UCSD-AML1 (cell line): ENCODE measurements around the gene HNRNPF.
"Not testable (repeated sequence)": the region's sequence is repeated elsewhere in the genome, so short reads cannot be mapped to it uniquely, and the experiment has no call there.

Experiments
- DNase-seq: peaks from one replicate; lab custom pipeline; 2025; ENCODE audit not compliant: unreplicated experiment; lab: John Stamatoyannopoulos, UW

The HNRNPF gene

GRCh38 chr10:43350686-43351085 is 58.3 kb downstream of the HNRNPF start:
- DNase-seq, result no peak

DNA sequence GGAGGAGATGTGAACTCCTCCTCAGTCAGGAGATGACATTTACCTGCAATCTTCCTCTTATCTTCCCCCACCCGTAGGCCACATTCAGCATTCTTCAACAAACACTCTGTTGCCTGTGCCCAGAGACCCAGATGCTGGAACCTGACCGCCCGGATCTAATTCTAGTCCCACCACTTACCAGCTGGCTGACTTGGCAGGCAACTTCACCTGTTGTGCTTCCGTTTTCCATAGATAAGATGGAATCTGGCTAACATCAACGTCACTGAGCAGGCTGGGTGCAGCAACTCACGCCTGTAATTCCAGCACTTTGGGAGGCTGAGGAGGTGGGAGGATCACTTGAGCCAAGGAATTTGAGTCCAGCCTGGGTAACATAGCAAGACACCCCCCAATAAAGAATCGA is 58.8 kb downstream of the HNRNPF start:
- DNase-seq, result no peak

GRCh38 chr10:43348511-43349312 is 60.3 kb downstream of the HNRNPF start:
- peak; percentile 82 for DNase-seq

- DNase-seq, result no peak
Measured at GRCh38 chr10:43347997-43348396, 61.0 kb downstream of the HNRNPF start.

DNA sequence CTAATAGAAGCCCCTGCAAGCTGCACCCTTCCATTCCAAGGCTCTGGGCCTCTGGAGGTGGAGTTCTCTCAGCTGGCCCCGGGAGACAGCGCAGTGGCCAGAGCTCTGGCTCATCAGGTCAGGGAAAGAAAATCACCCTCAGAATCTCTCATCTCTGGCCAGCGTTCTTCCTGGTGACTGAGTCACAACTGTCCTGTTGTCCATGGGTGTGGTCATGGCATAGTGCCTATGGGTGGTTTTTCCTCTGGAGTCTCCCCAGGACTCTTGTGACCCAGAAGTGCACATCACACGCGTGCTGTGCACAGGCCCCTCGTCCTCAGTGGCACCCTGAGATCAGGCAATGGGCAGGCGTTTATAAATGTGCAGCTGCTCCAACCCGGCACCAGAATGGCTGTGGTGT is 64.9 kb downstream of the HNRNPF start:
- no peak for DNase-seq

DNA sequence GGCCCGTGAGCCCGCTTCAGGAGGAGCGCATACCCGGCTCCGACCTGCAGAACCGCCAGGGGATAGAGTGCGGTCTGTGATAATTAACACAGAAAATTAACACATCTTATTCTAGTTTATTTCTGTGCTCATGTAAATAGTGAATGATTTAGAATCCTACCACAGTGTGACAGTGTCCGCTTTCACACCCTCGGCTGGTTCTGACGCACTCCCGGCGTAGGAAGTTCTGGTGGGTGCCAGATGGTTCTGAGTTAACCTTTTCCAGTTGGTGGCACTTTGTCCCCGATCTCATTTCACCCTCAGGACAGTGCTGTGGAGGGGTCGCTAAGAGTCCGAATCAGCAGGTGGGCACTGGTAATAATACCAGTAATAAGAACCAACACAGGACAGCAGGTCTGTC is 65.9 kb downstream of the HNRNPF start:
- DNase-seq, result no peak

DNA sequence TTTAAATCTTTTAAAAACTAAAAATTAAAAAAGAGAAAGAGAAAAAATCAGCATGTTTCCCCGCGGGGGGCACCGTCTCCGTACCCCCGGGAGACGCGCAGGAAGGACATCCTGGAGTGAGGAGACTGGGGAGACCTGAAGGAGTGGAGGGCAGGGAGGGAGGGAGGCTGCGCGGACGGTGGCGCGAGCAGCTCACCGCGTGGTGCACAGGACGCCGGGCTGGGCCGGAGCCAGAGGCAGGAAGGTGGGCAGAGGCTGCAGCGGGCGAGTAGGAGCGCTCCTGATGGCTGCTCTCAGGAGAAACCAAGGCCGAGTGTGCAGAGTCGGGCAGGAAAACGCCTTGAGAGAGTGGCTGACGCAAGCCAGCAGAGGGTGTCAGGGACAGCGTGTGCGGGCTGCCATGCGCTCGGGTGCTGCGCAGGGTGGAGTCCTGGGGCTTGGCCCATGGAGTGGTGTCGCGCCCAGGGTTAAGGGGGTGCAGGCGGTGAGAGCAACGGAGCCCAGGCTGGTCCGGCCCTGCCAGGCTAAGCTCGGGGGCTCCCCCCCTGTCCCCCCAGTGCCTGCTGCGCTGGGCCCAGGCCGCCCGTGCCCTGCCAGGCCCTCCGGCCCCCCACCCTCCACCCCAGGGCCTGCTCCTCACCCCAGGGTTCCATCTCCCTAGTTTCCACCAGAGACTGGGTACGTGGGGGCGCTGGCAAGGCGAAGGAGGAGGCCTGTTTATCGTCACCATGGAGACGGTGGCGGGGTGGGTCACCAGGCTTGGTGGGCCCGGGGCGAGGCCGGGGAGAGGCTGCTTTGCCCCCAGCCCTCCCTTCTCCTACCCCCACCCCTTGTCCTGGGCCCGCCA is 66.5 kb downstream of the HNRNPF start:
- DNase-seq, result no peak

DNA sequence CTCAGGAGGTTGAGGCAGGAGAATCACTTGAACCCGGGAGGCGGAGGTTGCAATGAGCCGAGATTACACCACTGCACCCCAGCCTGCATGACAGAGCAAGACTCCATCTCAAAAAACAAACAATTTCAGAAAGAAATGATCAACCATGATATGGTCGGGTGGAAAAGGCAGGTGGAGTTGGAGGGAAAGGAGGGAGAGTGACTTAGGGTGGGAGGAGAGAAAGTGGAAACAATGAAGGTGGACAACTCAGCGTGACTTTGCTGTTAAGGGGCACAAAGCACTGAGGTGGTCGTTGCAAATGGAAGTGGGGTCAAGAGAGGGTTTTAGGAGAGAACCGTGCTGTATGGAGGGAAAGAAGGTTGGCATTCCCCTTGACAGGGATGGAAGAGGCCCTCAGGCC is 67.5 kb downstream of the HNRNPF start:
- no peak for DNase-seq

DNA sequence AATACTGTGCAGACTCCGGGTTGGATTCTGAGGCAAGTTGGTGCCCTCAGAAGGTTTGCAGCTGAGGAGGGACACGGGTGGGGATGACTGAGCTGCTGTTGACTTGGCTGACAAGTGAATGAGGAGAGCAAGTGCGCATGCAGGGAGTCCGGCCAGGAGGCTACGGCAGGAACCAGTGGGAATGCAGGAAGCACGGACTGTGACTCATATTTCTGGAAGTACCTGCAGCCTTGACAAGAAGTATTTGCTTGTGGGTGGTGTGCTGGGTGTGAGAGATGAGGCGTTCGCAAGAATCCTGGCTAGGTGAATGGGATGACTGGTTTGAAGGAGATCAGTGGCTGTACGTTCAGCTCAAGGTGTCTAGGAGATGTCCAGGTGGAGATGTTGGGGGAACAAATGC is 68.4 kb downstream of the HNRNPF start:
- DNase-seq, result no peak

DNA sequence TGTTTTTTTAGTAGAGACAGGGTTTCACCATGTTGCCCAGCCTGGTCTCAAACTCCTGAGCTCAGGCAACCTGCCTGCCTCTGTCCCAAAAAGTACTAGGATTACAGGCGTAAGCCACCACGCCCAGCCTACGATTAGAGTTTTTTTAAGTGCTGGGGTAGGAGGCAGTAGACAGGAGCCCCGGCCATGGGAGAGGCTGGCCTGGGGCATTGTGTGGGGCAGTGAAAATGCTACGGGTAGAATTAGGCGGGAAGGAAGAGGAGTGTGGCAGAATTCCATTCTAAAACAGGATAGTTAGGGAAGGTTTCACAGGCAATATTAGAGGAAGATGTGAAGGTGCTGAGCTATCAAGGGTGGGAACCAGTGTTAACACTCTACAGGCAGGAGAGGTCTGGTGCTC is 68.9 kb downstream of the HNRNPF start:
- DNase-seq, result no peak

DNA sequence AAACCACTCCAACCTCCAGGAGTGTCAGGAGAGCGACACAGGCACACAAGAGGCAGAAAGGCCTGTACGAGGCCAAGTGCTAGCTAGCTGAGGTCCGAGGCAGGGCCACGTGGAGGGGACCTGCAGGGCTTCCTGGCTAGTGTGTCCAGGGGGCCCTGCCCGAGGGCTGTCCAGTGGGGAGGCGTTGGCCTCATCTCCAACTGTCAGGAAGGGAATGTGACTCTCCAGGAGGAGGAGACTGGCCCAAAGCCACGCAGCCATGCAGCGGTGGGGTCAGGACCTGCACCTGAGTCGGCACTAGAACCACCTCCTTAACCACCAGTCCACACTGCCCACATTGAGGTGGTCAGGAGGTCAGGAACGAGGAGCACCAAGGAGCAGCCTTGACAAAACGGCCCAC is 69.8 kb downstream of the HNRNPF start:
- DNase-seq, result no peak

DNA sequence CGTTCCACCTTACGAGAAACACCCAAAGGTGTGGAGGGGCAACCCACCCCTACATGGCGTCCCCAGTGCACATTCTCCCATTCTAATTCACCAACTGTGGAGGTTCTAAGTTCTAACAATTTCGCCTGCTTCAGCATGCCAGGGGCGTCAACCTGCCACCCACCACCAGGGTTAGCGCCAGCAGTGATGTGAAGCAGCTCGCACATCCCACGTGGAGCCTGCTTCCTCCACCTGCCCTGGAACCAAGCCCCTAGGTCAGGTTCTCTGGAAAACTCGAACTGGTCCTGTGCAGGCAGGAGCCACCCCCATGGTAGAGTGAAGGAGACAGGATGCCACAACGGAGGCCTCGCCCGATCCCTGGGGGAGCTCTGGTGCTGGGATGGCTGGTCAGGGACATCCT is 70.9 kb downstream of the HNRNPF start:
- DNase-seq, result no peak

GRCh38 chr10:43337536-43337935 is 71.5 kb downstream of the HNRNPF start:
- not testable (repeated sequence) for DNase-seq

- no peak for DNase-seq
Measured at GRCh38 chr10:43336641-43337318, 72.2 kb downstream of the HNRNPF start.

GRCh38 chr10:43336061-43336460 is 72.9 kb downstream of the HNRNPF start:
- no peak for DNase-seq
